CD4-positive, alpha-beta T cell treated with Interleukin-21 for 1 hour (primary cell): ENCODE results near the gene NHSL1.
A peak's percentile ranks its signal among the peaks of the same experiment; 100 is the strongest.

Experiments used
- DNase-seq: peaks from one replicate; pipeline ENCODE4 v3.0.0-alpha.2; 2020

Gene NHSL1

GRCh38 chr6:138397128-138398122, 101.9 kb downstream of the NHSL1 start:
- no peak for DNase-seq

GRCh38 chr6:138396709-138397108, 102.6 kb downstream of the NHSL1 start:
- no peak for DNase-seq

GRCh38 chr6:138393871-138394783, 105.2 kb downstream of the NHSL1 start:
- no peak for DNase-seq

GRCh38 chr6:138389551-138389950, 109.7 kb downstream of the NHSL1 start:
- no peak for DNase-seq

GRCh38 chr6:138387577-138388368, 111.5 kb downstream of the NHSL1 start:
- DNase-seq, result no peak

GRCh38 chr6:138386897-138387296, 112.4 kb downstream of the NHSL1 start:
- DNase-seq, result no peak

- no peak for DNase-seq
These were observed 115.5 kb downstream of the NHSL1 start for GRCh38 chr6:138383776-138384175.

- DNase-seq, result no peak
These were observed 116.6 kb downstream of the NHSL1 start for GRCh38 chr6:138382498-138383265.

GRCh38 chr6:138378463-138378862, 120.8 kb downstream of the NHSL1 start:
- DNase-seq, result no peak

GRCh38 chr6:138377844-138378243, 121.5 kb downstream of the NHSL1 start, which contains the start of gene SMIM28:
SMIM28 (plus strand) TSS chr6:138377905; CDS start chr6:138378073, 168 bp downstream.
- no peak for DNase-seq

- DNase-seq, result no peak
These were observed 122.3 kb downstream of the NHSL1 start for GRCh38 chr6:138377042-138377441.

- no peak for DNase-seq
These were observed 124.5 kb downstream of the NHSL1 start for GRCh38 chr6:138374815-138375214.

GRCh38 chr6:138374230-138374629, 125.1 kb downstream of the NHSL1 start:
- no peak for DNase-seq

GRCh38 chr6:138372711-138373463, 126.4 kb downstream of the NHSL1 start:
- peak; percentile 15 for DNase-seq
